Vagina (tissue), 2 donors: ENCODE measurements around the gene SLC37A1.

Experiments used
- POLR2A ChIP-seq, 2 donors: fragments of 450-650 bp; IDR thresholded peaks; one replicate each; pipeline ENCODE4 v1.6.1; 2017; ENCODE audit warnings: antibody characterized with exemption in 2 of 2, mild to moderate bottlenecking in 2 of 2, moderate library complexity in 2 of 2
- POLR2AphosphoS5 ChIP-seq, 2 donors: sonication (generic); formaldehyde crosslinking; IDR thresholded peaks; one replicate each; pipeline ENCODE4 v1.9.0; 2017; ENCODE audit warnings: antibody characterized with exemption in 2 of 2, mild to moderate bottlenecking in 2 of 2, low read depth in 1 of 2; ENCODE audit not compliant: insufficient read depth in 1 of 2

DNA sequence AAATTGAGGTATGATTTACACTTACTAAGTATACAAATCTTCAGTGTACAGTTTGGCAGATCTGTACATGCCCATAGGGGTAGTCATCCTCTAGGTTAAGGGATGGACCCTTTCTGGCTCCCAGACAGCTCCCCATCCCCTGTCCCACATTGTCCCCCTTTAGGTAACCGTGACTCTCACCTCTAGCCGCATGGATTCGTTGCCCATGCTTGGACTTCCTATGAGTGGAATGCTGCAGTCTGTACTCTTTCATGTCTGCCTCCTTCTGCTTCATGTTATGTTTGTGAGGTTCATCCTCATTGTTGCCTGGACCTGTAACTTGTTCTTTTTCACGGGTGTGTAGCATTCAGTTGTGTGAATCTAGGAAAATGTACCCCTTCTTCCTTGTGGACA, 20.3 kb downstream of the SLC37A1 start:
- TF ChIP-seq POLR2AphosphoS5 (IDR thresholded peaks at IDR 0.05; ENCODE audit: insufficient read depth in 1 of 2, low read depth in 1 of 2) (no peak), POLR2A (IDR thresholded peaks at IDR 0.05) (no peak)
